ENCODE data around the gene AGBL4. TPM values are rescaled to one million over a fixed set of nuclear protein-coding genes. Genes with fewer than 3 reads are reported as not detected.

The AGBL4 gene
- polyA plus RNA-seq, 3 donors: 0.93 to 1.3 (median 1.2) TPM

GRCh38 chr1:49185450-49185980 lies 838.2 kb downstream of the AGBL4 start:
- no peak for DNase-seq

GRCh38 chr1:49183489-49183888 lies 840.3 kb downstream of the AGBL4 start:
- no peak for DNase-seq

- no peak for DNase-seq
Measured at GRCh38 chr1:49181033-49181432, 842.7 kb downstream of the AGBL4 start.

GRCh38 chr1:49171941-49172593 lies 851.7 kb downstream of the AGBL4 start:
- DNase-seq: no peak

GRCh38 chr1:49166031-49166430 lies 857.7 kb downstream of the AGBL4 start:
- DNase-seq: no peak

GRCh38 chr1:49163031-49163430 lies 860.7 kb downstream of the AGBL4 start:
- DNase-seq: no peak

- no peak for DNase-seq
Measured at GRCh38 chr1:49160677-49161076, 863.1 kb downstream of the AGBL4 start.

GRCh38 chr1:49136738-49137251 lies 887.0 kb downstream of the AGBL4 start:
- no peak for DNase-seq

GRCh38 chr1:49125746-49126145 lies 898.0 kb downstream of the AGBL4 start:
- DNase-seq: no peak

GRCh38 chr1:49111931-49112330 lies 911.8 kb downstream of the AGBL4 start:
- DNase-seq: no peak

GRCh38 chr1:49106445-49106844 lies 917.3 kb downstream of the AGBL4 start:
- DNase-seq: no peak

- no peak for DNase-seq
Measured at GRCh38 chr1:49104575-49104974, 919.2 kb downstream of the AGBL4 start.

GRCh38 chr1:49102752-49103151 lies 921.0 kb downstream of the AGBL4 start:
- no peak for DNase-seq

- DNase-seq: no peak
Measured at GRCh38 chr1:49098866-49099265, 924.9 kb downstream of the AGBL4 start.

GRCh38 chr1:49086327-49086726 lies 937.4 kb downstream of the AGBL4 start:
- no peak for DNase-seq

GRCh38 chr1:49085079-49085478 lies 938.7 kb downstream of the AGBL4 start:
- DNase-seq: no peak

GRCh38 chr1:49060766-49061165 lies 963.0 kb downstream of the AGBL4 start:
- peak; percentile 20 for DNase-seq

- no peak for DNase-seq
Measured at GRCh38 chr1:49059087-49059486, 964.7 kb downstream of the AGBL4 start.

- no peak for DNase-seq
Measured at GRCh38 chr1:49052102-49052501, 971.7 kb downstream of the AGBL4 start.

- no peak for DNase-seq
Measured at GRCh38 chr1:49051647-49052046, 972.1 kb downstream of the AGBL4 start.

- no peak for DNase-seq
Measured at GRCh38 chr1:49050041-49050440, 973.7 kb downstream of the AGBL4 start.

- no peak for DNase-seq
Measured at GRCh38 chr1:49048188-49048587, 975.6 kb downstream of the AGBL4 start.

- DNase-seq: no peak
Measured at GRCh38 chr1:49046305-49046704, 977.4 kb downstream of the AGBL4 start.

- no peak for DNase-seq
Measured at GRCh38 chr1:49045371-49045770, 978.4 kb downstream of the AGBL4 start.

All from renal pelvis (tissue), 4 donors.